HL-60 (cell line): ENCODE data around the gene RAP1A.

Experiments used
- GABPA ChIP-seq: IDR thresholded peaks from 2 replicates; pipeline ENCODE4 v1.6.1; 2012; ENCODE audit warnings: low read depth
- POLR2AphosphoS5 ChIP-seq: IDR thresholded peaks from 2 replicates; pipeline ENCODE4 v1.6.1; 2012; ENCODE audit warnings: low read depth
- REST ChIP-seq: IDR thresholded peaks from 2 replicates; pipeline ENCODE4 v1.6.1; 2012; ENCODE audit warnings: low read depth; ENCODE audit not compliant: insufficient replicate concordance
- SPI1 ChIP-seq: IDR thresholded peaks from 2 replicates; pipeline ENCODE4 v1.6.1; 2012; ENCODE audit warnings: low read depth, mild to moderate bottlenecking, borderline replicate concordance
- TF ChIP-seq, protein P1 (sequence below): IDR thresholded peaks from one replicate; pipeline ENCODE4 v1.5.1; 2011; ENCODE audit warnings: low read length, control low read depth, inconsistent platforms; ENCODE audit not compliant: insufficient read depth

DNA sequence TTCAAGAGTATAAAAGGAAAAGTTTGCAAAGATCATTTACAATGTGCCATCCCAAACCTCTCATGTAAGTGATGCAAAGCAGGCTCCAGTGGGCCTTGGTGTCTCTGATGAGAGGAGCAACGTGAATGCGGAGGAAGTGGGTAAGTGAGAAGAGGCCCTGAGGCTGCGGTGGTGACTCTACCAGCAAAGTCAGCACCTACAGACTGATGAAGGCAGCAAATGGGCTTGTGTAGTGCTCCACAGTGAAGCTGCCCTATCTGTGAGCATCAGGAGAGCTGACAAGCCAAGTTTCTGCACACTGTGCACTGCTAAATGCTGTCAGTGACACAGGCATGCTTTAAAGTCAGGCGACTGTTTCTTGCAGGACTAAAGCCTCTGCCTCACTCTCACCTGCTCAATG lies 15.6 kb upstream of the RAP1A start:
- TF ChIP-seq SPI1, result no peak
- TF ChIP-seq, protein P1, sequence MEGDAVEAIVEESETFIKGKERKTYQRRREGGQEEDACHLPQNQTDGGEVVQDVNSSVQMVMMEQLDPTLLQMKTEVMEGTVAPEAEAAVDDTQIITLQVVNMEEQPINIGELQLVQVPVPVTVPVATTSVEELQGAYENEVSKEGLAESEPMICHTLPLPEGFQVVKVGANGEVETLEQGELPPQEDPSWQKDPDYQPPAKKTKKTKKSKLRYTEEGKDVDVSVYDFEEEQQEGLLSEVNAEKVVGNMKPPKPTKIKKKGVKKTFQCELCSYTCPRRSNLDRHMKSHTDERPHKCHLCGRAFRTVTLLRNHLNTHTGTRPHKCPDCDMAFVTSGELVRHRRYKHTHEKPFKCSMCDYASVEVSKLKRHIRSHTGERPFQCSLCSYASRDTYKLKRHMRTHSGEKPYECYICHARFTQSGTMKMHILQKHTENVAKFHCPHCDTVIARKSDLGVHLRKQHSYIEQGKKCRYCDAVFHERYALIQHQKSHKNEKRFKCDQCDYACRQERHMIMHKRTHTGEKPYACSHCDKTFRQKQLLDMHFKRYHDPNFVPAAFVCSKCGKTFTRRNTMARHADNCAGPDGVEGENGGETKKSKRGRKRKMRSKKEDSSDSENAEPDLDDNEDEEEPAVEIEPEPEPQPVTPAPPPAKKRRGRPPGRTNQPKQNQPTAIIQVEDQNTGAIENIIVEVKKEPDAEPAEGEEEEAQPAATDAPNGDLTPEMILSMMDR, result no peak
- no peak for TF ChIP-seq POLR2AphosphoS5
- no peak for TF ChIP-seq REST
- no peak for TF ChIP-seq GABPA
